Osteoblast (primary cell): Measurements from ENCODE around the gene TMPRSS7. TPM values are rescaled to one million over a fixed set of nuclear protein-coding genes. Genes with fewer than 3 reads are reported as not detected.

Experiments
- DNase-seq: peaks from one replicate; pipeline ENCODE4 v3.0.0; 2011; ENCODE audit warnings: low spot score, mixed read lengths; ENCODE audit not compliant: insufficient read length; ENCODE audit errors: missing footprints
- H2AFZ ChIP-seq: 2 replicates; pipeline ENCODE4 v1.6.0; 2011; ENCODE audit warnings: mild to moderate bottlenecking, low read length
- H3K27ac ChIP-seq: 2 replicates; pipeline ENCODE4 v1.5.1; 2011; ENCODE audit warnings: mild to moderate bottlenecking, low read depth, low read length, moderate library complexity
- H3K27me3 ChIP-seq: 2 replicates; pipeline ENCODE4 v1.6.0; 2012; ENCODE audit warnings: mild to moderate bottlenecking, control low read depth, inconsistent platforms, low read length, moderate library complexity; ENCODE audit not compliant: insufficient read depth
- H3K36me3 ChIP-seq: 2 replicates; pipeline ENCODE4 v1.5.1; 2011; ENCODE audit warnings: mild to moderate bottlenecking, low read length, control low read depth, moderate library complexity; ENCODE audit not compliant: insufficient read depth
- H3K4me1 ChIP-seq: 2 replicates; pipeline ENCODE4 v1.5.1; 2011; ENCODE audit warnings: mild to moderate bottlenecking, low read length, control low read depth, moderate library complexity; ENCODE audit not compliant: insufficient read depth
- H3K4me2 ChIP-seq: 2 replicates; pipeline ENCODE4 v1.6.0; 2011; ENCODE audit warnings: mild to moderate bottlenecking, low read length; ENCODE audit not compliant: insufficient read depth
- H3K4me3 ChIP-seq: fragments of 200-600 bp; sonication (generic); 3 replicates; pipeline ENCODE4 v1.5.1; 2012; ENCODE audit warnings: mild to moderate bottlenecking, low read length, inconsistent platforms; ENCODE audit not compliant: insufficient read depth
- H3K79me2 ChIP-seq: 2 replicates; pipeline ENCODE4 v1.6.0; 2012; ENCODE audit warnings: mild to moderate bottlenecking, low read length, control low read depth, inconsistent platforms; ENCODE audit not compliant: insufficient read depth
- H3K9me3 ChIP-seq: 2 replicates; pipeline ENCODE4 v1.5.1; 2011; ENCODE audit warnings: low read depth, low read length, control low read depth
- H4K20me1 ChIP-seq: 2 replicates; pipeline ENCODE4 v1.6.0; 2012; ENCODE audit warnings: mild to moderate bottlenecking, low read length, control low read depth; ENCODE audit not compliant: insufficient read depth
- total RNA-seq: library from RNA; depleted of rRNA; stranded (reverse); fragments of >200 nt; gene quantifications from 2 replicates; pipeline ENCODE4 v1.2.3, GENCODE V29; 2012
- TF ChIP-seq, protein P1 (sequence below): IDR thresholded peaks from 2 replicates; pipeline ENCODE4 v1.5.1; 2011; ENCODE audit warnings: mild to moderate bottlenecking, low read depth, low read length, moderate library complexity; ENCODE audit errors: extremely low read depth

Gene TMPRSS7, protein sequence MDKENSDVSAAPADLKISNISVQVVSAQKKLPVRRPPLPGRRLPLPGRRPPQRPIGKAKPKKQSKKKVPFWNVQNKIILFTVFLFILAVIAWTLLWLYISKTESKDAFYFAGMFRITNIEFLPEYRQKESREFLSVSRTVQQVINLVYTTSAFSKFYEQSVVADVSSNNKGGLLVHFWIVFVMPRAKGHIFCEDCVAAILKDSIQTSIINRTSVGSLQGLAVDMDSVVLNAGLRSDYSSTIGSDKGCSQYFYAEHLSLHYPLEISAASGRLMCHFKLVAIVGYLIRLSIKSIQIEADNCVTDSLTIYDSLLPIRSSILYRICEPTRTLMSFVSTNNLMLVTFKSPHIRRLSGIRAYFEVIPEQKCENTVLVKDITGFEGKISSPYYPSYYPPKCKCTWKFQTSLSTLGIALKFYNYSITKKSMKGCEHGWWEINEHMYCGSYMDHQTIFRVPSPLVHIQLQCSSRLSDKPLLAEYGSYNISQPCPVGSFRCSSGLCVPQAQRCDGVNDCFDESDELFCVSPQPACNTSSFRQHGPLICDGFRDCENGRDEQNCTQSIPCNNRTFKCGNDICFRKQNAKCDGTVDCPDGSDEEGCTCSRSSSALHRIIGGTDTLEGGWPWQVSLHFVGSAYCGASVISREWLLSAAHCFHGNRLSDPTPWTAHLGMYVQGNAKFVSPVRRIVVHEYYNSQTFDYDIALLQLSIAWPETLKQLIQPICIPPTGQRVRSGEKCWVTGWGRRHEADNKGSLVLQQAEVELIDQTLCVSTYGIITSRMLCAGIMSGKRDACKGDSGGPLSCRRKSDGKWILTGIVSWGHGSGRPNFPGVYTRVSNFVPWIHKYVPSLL
- total RNA-seq = not detected in 2 replicates

GRCh38 chr3:112034436-112034835 is at the start of gene TMPRSS7:
Gene TMPRSS7, plus strand, starts transcription at chr3:112034736. Its CDS starts 110 bp downstream, at chr3:112034846.
- H3K27me3 ChIP-seq = no peaks in the 10 kb centered on the region
- no peak for DNase-seq
- H3K4me3 ChIP-seq = no peak within 1 kb of the TSS
- TF ChIP-seq, protein P1, sequence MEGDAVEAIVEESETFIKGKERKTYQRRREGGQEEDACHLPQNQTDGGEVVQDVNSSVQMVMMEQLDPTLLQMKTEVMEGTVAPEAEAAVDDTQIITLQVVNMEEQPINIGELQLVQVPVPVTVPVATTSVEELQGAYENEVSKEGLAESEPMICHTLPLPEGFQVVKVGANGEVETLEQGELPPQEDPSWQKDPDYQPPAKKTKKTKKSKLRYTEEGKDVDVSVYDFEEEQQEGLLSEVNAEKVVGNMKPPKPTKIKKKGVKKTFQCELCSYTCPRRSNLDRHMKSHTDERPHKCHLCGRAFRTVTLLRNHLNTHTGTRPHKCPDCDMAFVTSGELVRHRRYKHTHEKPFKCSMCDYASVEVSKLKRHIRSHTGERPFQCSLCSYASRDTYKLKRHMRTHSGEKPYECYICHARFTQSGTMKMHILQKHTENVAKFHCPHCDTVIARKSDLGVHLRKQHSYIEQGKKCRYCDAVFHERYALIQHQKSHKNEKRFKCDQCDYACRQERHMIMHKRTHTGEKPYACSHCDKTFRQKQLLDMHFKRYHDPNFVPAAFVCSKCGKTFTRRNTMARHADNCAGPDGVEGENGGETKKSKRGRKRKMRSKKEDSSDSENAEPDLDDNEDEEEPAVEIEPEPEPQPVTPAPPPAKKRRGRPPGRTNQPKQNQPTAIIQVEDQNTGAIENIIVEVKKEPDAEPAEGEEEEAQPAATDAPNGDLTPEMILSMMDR = no peak
- no peaks in the 10 kb centered on the region for H4K20me1 ChIP-seq
- no peak within 1 kb of the TSS for H3K27ac ChIP-seq
- no peaks in the 10 kb centered on the region for H3K9me3 ChIP-seq
- no peak within 1 kb of the TSS for H3K4me2 ChIP-seq
- no peaks in the 10 kb centered on the region for H3K79me2 ChIP-seq
- no peak within 1 kb of the TSS for H2AFZ ChIP-seq
- no peaks in the 10 kb centered on the region for H3K36me3 ChIP-seq
- no peaks in the 10 kb centered on the region for H3K4me1 ChIP-seq

DNA sequence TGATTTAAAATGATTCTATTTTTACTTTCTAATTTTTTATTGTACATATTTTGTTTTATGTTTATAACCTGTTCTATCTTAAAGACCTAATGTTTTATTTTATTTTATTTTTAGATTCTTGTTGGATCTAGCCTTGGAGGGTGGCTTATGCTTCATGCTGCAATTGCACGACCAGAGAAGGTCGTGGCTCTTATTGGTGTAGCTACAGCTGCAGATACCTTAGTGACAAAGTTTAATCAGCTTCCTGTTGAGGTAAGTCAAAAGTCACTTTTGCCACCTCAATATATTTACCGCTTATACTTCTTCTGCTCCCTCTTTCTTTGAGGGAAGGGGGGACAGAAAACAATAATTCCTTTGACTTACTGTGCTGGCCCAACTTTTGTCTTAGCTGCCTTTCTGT is 47.7 kb upstream of the TMPRSS7 start:
- Histone ChIP-seq H3K79me2 (peaks cover 24% of the 10 kb centered on the region), H3K4me1 (peaks cover under 1% of the 10 kb centered on the region), H2AFZ (no peak overlapping the region), H3K36me3 (peaks cover 27% of the 10 kb centered on the region), H3K9me3 (no peaks in the 10 kb centered on the region), H4K20me1 (peaks cover 3% of the 10 kb centered on the region), H3K4me3 (no peak overlapping the region), H3K4me2 (no peak overlapping the region), H3K27me3 (no peaks in the 10 kb centered on the region), H3K27ac (no peak overlapping the region)
- TF ChIP-seq, protein P1 = no peak
- DNase-seq = no peak

DNA sequence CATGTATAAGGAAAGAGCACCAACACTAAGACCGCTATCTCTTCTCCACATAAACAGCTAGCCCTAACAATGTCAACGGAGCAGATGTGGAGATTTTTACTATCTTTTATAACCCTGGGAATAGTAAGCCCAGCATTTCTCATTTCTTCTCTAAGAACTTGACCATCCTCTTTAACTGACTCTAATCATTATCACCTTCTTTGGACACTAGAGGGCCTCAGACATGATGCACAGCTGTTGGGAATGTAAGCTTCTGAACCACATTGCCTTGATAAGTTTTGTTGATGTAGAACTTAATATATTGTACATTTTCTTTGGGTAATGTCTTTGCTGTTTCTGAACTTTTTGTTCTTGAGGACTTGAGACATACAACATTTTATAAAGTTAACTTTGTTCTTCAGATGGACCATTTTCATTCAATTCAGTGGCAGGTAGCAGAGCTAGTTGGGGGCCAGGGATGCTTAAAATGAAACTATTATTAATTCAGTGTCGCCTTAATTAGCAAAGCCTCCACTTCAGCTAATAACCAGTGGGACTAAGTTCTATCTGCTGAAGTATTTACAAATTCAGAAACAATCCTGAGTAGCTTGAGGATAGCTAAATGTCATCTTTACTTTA is 45.4 kb upstream of the TMPRSS7 start:
- Histone ChIP-seq H3K79me2 (peaks cover 6% of the 10 kb centered on the region), H3K9me3 (no peaks in the 10 kb centered on the region), H3K36me3 (peaks cover 36% of the 10 kb centered on the region), H3K4me1 (no peaks in the 10 kb centered on the region), H2AFZ (no peak overlapping the region), H3K4me2 (no peak overlapping the region), H3K27ac (no peak overlapping the region), H3K4me3 (no peak overlapping the region), H3K27me3 (no peaks in the 10 kb centered on the region), H4K20me1 (peaks cover 3% of the 10 kb centered on the region)
- TF ChIP-seq, protein P1 = peak; percentile 78
- DNase-seq = peak; percentile 57
